Muscle layer of colon (tissue), 2 donors: Measurements from ENCODE around the gene C3.
"Not testable (repeated sequence)": the region's sequence is repeated elsewhere in the genome, so short reads cannot be mapped to it uniquely, and the experiment has no call there.

Experiments
- H3K27ac ChIP-seq: one replicate; pipeline ENCODE4 v1.7.0; 2013; ENCODE audit warnings: low read depth, mild to moderate bottlenecking, low read length, moderate library complexity
- H3K27me3 ChIP-seq, 2 donors: one replicate each; pipeline ENCODE4 v1.7.0; 2013; ENCODE audit warnings: low read length in 2 of 2, mild to moderate bottlenecking in 2 of 2; ENCODE audit not compliant: insufficient read depth in 2 of 2, control insufficient read depth in 1 of 2
- H3K36me3 ChIP-seq: one replicate; pipeline ENCODE4 v1.7.0; 2013; ENCODE audit warnings: mild to moderate bottlenecking, low read length; ENCODE audit not compliant: insufficient read depth
- H3K4me1 ChIP-seq: one replicate; pipeline ENCODE4 v1.7.0; 2013; ENCODE audit warnings: mild to moderate bottlenecking, low read length; ENCODE audit not compliant: insufficient read depth
- H3K4me3 ChIP-seq, 2 donors: one replicate each; pipeline ENCODE4 v1.7.0; 2013; ENCODE audit warnings: low read length in 2 of 2, low read depth in 1 of 2, mild to moderate bottlenecking in 1 of 2, moderate library complexity in 1 of 2
- H3K9ac ChIP-seq: one replicate; pipeline ENCODE4 v1.7.0; 2013; ENCODE audit warnings: low read length
- H3K9me3 ChIP-seq: one replicate; pipeline ENCODE4 v1.7.0; 2013; ENCODE audit warnings: mild to moderate bottlenecking, low read length
- donor health status: abdominal sarcoma.
- donor health status: Adenocarcinoma of cecum.

The C3 gene

DNA sequence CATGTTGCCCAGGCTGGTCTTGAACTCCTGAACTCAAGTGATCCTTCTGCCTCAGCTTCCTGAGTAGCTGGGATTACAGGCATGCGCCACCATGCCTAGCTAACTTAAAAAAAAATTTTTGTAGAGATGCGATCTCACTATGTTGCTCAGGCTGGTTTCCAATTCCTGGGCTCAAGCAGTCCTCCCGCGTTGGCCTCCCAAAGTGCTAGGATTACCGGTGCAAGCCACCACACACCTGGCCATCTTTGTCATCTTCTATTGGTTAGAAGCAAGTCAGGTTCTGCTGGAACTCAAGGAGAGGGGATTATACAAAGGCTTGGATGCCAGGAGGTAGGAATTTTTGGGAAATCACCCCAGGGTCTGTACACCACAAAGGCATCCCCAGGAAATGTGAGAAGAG is 75.7 kb downstream of the C3 start:
- no peak overlapping the region for H3K4me3 ChIP-seq
- H3K36me3 ChIP-seq, result no peaks in the 10 kb centered on the region
- no peak overlapping the region for H3K27ac ChIP-seq
- H3K27me3 ChIP-seq, result no peaks in the 10 kb centered on the region
- no peaks in the 10 kb centered on the region for H3K9me3 ChIP-seq
- H3K4me1 ChIP-seq, result no peaks in the 10 kb centered on the region
- no peak overlapping the region for H3K9ac ChIP-seq

DNA sequence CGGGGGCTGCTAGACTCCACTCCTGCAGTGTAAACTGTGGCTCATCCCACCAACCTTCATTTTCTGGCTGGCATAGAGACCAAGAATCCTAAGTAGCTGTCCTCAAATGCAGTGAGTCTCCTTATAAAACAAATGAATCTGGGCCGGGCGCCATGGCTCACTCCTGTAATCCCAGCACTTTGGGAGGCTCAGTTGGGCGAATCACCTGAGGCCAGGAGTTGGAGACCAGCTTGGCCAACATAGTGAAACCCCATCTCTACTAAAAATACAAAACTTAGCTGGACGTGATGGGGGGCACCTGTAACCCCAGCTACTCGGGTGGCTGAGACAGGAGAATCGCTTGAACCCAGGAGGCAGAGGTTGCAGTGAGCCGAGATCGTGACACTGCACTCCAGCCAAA is 80.1 kb downstream of the C3 start:
- H3K27ac ChIP-seq, H3K4me1 ChIP-seq, H3K27me3 ChIP-seq, H3K36me3 ChIP-seq, H3K9ac ChIP-seq, H3K4me3 ChIP-seq, H3K9me3 ChIP-seq: not testable (repeated sequence)

DNA sequence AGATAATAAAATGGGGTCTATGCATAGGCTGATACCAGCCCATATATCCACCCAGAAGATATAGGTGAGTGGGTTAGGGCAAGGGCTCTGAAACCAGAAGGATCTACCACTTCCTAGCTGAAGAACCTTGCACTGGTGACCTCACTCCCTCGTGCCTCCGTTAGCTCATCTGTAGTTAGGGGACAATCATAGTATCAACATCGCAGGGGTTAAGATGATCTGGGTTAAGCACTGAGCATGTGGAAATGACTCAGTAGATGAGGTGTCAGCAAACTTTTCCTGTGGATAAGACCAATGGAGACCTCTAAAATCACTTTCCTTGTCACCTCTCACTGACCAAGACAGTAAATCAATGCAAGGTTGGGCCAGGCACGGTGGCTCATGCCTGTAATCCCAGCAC is 81.0 kb downstream of the C3 start:
- Histone ChIP-seq H3K4me3 (no peak overlapping the region), H3K9ac (no peak overlapping the region), H3K27me3 (no peaks in the 10 kb centered on the region), H3K36me3 (no peaks in the 10 kb centered on the region), H3K9me3 (no peaks in the 10 kb centered on the region), H3K4me1 (no peaks in the 10 kb centered on the region), H3K27ac (no peak overlapping the region)

DNA sequence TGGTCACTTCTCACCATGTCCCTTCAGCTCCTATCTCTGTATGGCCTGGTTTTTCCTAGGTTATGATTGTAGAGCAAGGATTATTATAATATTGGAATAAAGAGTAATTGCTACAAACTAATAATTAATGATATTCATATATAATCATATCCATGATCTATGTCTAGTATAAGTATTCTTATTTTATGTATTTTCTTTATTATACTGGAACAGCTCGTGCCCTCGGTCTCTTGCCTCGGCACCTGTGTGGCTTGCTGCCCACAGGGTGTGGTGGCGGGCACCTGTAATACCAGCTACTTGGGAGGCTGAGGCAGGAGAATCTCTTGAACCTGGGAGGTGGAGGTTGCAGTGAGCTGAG is 87.0 kb downstream of the C3 start:
- not testable (repeated sequence) for H3K4me1 ChIP-seq, H3K4me3 ChIP-seq, H3K9ac ChIP-seq, H3K27ac ChIP-seq, H3K9me3 ChIP-seq, H3K27me3 ChIP-seq, H3K36me3 ChIP-seq

DNA sequence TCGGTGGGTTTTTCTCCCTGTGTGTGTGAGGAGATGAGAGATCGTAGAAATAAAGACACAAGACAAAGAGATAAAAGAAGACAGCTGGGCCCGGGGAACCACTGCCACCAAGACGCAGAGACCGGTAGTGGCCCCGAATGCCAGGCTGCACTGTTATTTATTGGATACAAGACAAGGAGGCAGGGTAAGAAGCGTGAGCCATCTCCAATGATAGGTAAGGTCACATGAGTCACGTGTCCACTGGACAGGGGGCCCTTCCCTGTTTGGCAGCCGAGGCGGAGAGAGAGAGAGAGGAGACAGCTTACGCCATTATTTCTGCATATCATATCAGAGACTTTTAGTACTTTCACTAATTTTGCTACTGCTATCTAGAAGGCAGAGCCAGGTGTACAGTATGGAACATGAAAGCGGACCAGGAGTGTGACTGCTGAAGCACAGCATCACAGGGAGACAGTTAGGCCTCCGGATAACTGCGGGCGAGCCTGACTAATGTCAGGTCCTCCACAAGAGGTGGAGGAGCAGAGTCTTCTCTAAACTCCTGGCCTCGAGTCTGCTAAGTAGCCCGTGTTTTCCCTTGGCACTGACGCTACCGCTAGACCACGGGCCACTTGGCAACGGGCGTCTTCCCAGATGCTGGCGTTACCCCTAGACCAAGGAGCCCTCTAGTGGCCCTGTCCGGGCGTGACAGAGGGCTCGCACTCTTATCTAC is 87.5 kb downstream of the C3 start:
- not testable (repeated sequence) for H3K9ac ChIP-seq, H3K36me3 ChIP-seq, H3K4me3 ChIP-seq, H3K27ac ChIP-seq, H3K4me1 ChIP-seq, H3K9me3 ChIP-seq, H3K27me3 ChIP-seq

DNA sequence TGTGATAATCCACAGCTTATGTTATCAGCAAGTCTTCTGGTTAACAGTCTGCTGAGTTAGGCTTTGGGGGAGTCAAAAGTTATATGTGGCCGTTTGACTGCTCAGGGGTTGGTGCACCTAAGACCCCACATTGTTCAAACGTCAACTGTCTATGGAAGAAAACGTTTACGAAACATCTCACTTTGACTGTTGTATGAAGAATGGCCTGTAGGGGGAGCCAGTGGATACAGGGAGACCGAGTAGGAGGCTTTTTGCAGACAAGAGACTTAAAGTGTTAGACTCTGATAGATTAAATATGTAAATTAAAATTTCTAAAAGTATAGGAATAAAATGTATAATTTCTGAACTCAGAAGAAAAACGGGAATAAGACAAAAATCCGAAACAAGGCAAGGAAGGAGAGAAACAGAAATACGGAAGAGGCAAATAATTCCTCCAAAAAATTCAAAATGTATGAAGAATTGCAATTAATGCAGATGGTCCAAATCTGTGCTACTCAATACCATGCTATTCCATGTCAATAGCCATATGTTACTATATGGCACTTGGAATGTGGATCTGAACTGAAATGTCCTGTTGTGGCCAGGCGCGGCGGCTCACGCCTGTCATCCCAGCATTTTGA is 88.3 kb downstream of the C3 start:
- Histone ChIP-seq H3K36me3 (no peaks in the 10 kb centered on the region), H3K4me1 (no peaks in the 10 kb centered on the region), H3K4me3 (no peak overlapping the region), H3K9ac (no peak overlapping the region), H3K27ac (no peak overlapping the region), H3K27me3 (no peaks in the 10 kb centered on the region), H3K9me3 (no peaks in the 10 kb centered on the region)
